ENCODE results near the gene FNDC3B.

FNDC3B gene

GRCh38 chr3:172071780-172072330, 32.5 kb downstream of the FNDC3B start:
- no peak for DNase-seq (ENCODE audit: low read depth)
- TF ChIP-seq, protein P1, sequence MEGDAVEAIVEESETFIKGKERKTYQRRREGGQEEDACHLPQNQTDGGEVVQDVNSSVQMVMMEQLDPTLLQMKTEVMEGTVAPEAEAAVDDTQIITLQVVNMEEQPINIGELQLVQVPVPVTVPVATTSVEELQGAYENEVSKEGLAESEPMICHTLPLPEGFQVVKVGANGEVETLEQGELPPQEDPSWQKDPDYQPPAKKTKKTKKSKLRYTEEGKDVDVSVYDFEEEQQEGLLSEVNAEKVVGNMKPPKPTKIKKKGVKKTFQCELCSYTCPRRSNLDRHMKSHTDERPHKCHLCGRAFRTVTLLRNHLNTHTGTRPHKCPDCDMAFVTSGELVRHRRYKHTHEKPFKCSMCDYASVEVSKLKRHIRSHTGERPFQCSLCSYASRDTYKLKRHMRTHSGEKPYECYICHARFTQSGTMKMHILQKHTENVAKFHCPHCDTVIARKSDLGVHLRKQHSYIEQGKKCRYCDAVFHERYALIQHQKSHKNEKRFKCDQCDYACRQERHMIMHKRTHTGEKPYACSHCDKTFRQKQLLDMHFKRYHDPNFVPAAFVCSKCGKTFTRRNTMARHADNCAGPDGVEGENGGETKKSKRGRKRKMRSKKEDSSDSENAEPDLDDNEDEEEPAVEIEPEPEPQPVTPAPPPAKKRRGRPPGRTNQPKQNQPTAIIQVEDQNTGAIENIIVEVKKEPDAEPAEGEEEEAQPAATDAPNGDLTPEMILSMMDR (IDR thresholded peaks at IDR 0.05; ENCODE audit: insufficient read depth, low read depth, low read length, missing control alignments), result no peak
- no peak overlapping the region for H3K4me3 ChIP-seq (ENCODE audit: low read depth, low read length)

DNA sequence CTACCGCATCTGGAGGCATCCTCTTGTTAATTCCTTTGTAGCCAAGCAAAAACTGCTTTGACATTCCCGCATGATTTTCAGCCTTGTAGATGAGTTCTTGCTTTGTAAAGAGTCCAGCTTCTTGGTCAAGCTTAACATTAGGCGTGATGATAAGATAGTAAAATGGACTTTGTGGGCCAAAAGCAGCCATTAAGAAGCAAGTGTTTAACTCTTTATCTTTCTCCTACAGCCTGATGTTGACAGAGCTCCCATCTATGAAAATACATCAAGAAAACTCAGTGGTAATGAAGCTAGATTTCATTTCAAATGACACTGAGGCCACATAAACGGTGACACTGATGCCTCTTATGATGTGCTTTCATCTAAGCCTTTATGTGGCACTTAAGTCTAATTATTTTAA, 33.2 kb downstream of the FNDC3B start:
- DNase-seq (ENCODE audit: low read depth), result no peak
- no peak overlapping the region for H3K4me3 ChIP-seq (ENCODE audit: low read depth, low read length)
- TF ChIP-seq, protein P1 (IDR thresholded peaks at IDR 0.05; ENCODE audit: insufficient read depth, low read depth, low read length, missing control alignments), result no peak

- TF ChIP-seq, protein P1 (IDR thresholded peaks at IDR 0.05; ENCODE audit: insufficient read depth, low read depth, low read length, missing control alignments), result no peak
- no peak overlapping the region for H3K4me3 ChIP-seq (ENCODE audit: low read depth, low read length)
- DNase-seq (ENCODE audit: low read depth), result no peak
Observed at GRCh38 chr3:172073262-172073915, 34.0 kb downstream of the FNDC3B start.

DNA sequence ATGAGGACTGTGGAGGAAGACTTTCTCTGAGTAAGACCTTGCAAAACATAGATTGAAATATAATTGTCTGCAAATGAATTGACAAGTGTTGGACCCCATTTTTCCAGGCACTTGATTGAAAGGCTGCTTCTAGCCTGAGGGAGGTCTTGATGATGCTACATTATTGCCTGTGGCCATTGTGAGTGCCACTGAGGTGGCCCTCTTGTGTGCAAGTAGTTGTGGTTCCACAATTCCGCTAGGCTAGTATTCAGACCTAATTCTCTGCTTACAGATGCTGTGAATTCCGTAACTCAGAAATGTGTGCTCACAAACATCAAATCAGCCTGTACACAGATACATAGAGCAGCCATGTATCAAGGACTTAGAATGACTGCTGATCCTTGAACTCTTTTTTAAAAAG, 34.7 kb downstream of the FNDC3B start:
- H3K4me3 ChIP-seq (ENCODE audit: low read depth, low read length), result no peak overlapping the region
- TF ChIP-seq, protein P1 (IDR thresholded peaks at IDR 0.05; ENCODE audit: insufficient read depth, low read depth, low read length, missing control alignments), result no peak
- DNase-seq (ENCODE audit: low read depth), result no peak

DNA sequence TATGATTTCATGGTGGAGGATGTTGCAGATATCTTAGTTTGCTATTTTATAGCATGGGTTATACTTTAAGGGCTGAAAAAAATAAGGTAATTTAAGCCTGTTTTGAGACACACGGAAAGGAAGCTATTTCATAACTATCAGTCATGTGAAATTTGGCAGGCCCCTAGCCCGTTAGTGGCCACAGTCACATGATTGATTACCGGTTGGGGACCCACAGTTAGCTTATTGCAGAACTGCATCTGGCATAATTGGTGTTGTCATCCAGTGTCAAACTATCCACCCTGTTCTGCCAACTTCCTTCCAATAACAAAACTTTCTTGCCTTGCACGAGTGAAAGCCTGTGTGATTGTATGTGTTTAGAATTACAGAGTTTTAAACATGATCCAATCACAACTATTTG, 35.2 kb downstream of the FNDC3B start:
- TF ChIP-seq, protein P1 (IDR thresholded peaks at IDR 0.05; ENCODE audit: insufficient read depth, low read depth, low read length, missing control alignments), result no peak
- no peak for DNase-seq (ENCODE audit: low read depth)
- no peak overlapping the region for H3K4me3 ChIP-seq (ENCODE audit: low read depth, low read length)

DNA sequence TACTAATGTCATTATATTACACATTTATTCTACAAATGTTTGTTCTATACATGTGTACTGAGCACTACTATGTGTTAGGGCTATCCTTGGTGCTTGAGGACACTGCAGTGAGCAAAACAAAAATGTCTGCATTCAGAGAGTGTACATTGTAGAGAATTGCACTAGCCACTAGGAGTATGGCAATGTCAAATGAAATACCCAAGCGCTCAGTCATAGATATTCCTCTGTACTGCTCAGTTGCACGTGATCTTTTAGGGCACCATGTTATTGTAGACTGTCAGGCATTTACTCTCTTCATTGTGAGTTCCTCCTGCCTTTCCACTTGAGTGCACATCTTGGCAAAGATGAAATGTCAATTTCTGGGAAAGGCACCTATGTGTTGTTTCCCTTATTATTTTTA, 36.8 kb downstream of the FNDC3B start:
- TF ChIP-seq, protein P1 (IDR thresholded peaks at IDR 0.05; ENCODE audit: insufficient read depth, low read depth, low read length, missing control alignments), result no peak
- no peak for DNase-seq (ENCODE audit: low read depth)
- no peak overlapping the region for H3K4me3 ChIP-seq (ENCODE audit: low read depth, low read length)
